Spleen (tissue), 7 donors: ENCODE data around the gene LSM5.

Experiments
- POLR2A ChIP-seq, 3 donors: fragments of 450-650 bp; IDR thresholded peaks; one replicate each; pipeline ENCODE4 v1.5.1; 2017; ENCODE audit warnings: antibody characterized with exemption in 3 of 3, mild to moderate bottlenecking in 1 of 3
- POLR2AphosphoS5 ChIP-seq, 3 donors: sonication (generic); formaldehyde crosslinking; IDR thresholded peaks; one replicate each; pipeline ENCODE4 v1.5.1; 2017; ENCODE audit warnings: antibody characterized with exemption in 3 of 3
- TF ChIP-seq, protein P1 (sequence below), 11 experiments: fragments of 200-600 bp in 7 of 11; fragments of 450-650 bp in 4 of 11; sonication (generic) in 4 of 11; IDR thresholded peaks in 8 of 11; conservative IDR thresholded peaks in 3 of 11; 1 replicate in 7 of 11; 2 replicates in 4 of 11; pipeline versions ENCODE4 v1.4.0 to v1.8.0; 2016 to 2021; ENCODE audit warnings: antibody characterized with exemption in 11 of 11, inconsistent platforms in 4 of 11, mild to moderate bottlenecking in 1 of 11
- donor health status: DM: no; HTN: no; CAD: no; lungs with moderate emphysema.
- donor health status: DM: no; HTN: no; CAD: no.
- donor health status: DM: no; HTN: no; CAD: no.

DNA sequence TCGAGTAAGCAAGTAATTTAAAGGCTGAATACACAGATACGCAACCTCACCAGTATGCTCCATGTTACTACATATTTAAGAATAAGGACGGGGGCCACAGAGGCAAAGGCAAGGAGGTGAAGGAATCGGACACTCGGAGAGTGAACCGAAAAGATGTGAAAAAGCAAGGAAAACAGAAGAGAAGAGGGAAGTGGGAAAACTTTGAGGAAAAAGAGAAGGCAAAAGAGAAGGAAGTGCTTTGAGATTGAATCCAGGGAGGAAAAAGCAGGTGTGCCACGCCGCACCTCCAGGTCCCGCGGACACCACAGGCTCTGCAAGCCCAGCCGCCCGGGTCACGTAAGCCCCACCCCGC is 4.7 kb upstream of the LSM5 start:
- TF ChIP-seq, protein P1, sequence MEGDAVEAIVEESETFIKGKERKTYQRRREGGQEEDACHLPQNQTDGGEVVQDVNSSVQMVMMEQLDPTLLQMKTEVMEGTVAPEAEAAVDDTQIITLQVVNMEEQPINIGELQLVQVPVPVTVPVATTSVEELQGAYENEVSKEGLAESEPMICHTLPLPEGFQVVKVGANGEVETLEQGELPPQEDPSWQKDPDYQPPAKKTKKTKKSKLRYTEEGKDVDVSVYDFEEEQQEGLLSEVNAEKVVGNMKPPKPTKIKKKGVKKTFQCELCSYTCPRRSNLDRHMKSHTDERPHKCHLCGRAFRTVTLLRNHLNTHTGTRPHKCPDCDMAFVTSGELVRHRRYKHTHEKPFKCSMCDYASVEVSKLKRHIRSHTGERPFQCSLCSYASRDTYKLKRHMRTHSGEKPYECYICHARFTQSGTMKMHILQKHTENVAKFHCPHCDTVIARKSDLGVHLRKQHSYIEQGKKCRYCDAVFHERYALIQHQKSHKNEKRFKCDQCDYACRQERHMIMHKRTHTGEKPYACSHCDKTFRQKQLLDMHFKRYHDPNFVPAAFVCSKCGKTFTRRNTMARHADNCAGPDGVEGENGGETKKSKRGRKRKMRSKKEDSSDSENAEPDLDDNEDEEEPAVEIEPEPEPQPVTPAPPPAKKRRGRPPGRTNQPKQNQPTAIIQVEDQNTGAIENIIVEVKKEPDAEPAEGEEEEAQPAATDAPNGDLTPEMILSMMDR (IDR thresholded peaks at IDR 0.05 in 8 of 11, conservative IDR thresholded peaks at IDR 0.05 in 3 of 11) = no peak
- TF ChIP-seq POLR2A (IDR thresholded peaks at IDR 0.05) (no peak), POLR2AphosphoS5 (IDR thresholded peaks at IDR 0.05) (no peak)
